ENCODE results near the gene ERC2. TPM values are rescaled to one million over a fixed set of nuclear protein-coding genes. Genes with fewer than 3 reads are reported as not detected.

The ERC2 gene
- total RNA-seq, 4 donors from 2014 or later = 0.81 to 2.9 (median 1.6) TPM

DNA sequence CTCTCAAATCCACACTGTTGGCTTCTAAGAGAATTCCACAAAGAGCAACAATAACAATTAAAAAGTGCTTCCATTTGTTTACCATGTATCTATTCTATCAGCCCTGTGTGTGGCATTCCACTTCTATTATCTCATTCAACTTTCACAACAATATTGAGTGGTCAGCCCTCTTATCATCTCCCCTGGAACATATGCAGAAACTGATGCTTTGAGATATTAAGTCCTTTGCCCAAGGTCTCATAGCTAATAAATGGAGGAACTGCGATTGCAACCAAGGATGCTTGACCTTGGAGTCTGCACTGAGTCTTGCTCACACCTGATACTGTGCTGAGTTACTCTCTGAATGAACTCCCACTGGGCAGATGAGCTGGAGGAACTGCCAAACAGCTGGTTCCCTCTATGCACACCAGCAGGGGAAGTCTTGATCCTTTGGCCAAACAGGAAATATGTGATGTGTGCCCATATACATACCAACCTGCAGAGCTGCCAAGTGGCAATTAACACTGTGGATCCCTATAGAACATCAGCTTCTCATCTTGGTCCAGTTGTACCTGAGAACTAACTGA lies 836.4 kb downstream of the ERC2 start:
- TF ChIP-seq POLR2AphosphoS5 (IDR thresholded peaks at IDR 0.05) (no peak), EP300 (IDR thresholded peaks at IDR 0.05) (no peak), POLR2A (IDR thresholded peaks at IDR 0.05) (no peak)
- TF ChIP-seq, protein P1, sequence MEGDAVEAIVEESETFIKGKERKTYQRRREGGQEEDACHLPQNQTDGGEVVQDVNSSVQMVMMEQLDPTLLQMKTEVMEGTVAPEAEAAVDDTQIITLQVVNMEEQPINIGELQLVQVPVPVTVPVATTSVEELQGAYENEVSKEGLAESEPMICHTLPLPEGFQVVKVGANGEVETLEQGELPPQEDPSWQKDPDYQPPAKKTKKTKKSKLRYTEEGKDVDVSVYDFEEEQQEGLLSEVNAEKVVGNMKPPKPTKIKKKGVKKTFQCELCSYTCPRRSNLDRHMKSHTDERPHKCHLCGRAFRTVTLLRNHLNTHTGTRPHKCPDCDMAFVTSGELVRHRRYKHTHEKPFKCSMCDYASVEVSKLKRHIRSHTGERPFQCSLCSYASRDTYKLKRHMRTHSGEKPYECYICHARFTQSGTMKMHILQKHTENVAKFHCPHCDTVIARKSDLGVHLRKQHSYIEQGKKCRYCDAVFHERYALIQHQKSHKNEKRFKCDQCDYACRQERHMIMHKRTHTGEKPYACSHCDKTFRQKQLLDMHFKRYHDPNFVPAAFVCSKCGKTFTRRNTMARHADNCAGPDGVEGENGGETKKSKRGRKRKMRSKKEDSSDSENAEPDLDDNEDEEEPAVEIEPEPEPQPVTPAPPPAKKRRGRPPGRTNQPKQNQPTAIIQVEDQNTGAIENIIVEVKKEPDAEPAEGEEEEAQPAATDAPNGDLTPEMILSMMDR (IDR thresholded peaks at IDR 0.05) = no peak
- no peak overlapping the region for H3K27ac ChIP-seq
- no peak for ATAC-seq
- H3K27me3 ChIP-seq = no peaks in the 10 kb centered on the region
- H3K4me3 ChIP-seq = no peak overlapping the region
- H3K9me3 ChIP-seq = no peaks in the 10 kb centered on the region
- H3K4me1 ChIP-seq = no peaks in the 10 kb centered on the region
- H3K36me3 ChIP-seq = no peaks in the 10 kb centered on the region
- WGBS, 2 donors (ENCODE audit: low coverage in 1 of 2) = 100% methylated on average over 1 of the region's 1 CpG; no CpG with 5 or more reads in 1 of the 2 donors

GRCh38 chr3:55630921-55631299 lies 837.4 kb downstream of the ERC2 start:
- Histone ChIP-seq H3K27me3 (no peaks in the 10 kb centered on the region), H3K27ac (no peak overlapping the region), H3K9me3 (no peaks in the 10 kb centered on the region), H3K36me3 (no peaks in the 10 kb centered on the region), H3K4me3 (no peak overlapping the region), H3K4me1 (no peaks in the 10 kb centered on the region)
- ATAC-seq = no peak
- TF ChIP-seq, protein P1 (IDR thresholded peaks at IDR 0.05) = no peak
- no peak for TF ChIP-seq POLR2A (IDR thresholded peaks at IDR 0.05)
- no peak for TF ChIP-seq EP300 (IDR thresholded peaks at IDR 0.05)
- TF ChIP-seq POLR2AphosphoS5 (IDR thresholded peaks at IDR 0.05) = no peak
- 100% methylated on average over 1 of the region's 1 CpG for WGBS, 2 donors (ENCODE audit: low coverage in 1 of 2)

- no peak for ATAC-seq
- TF ChIP-seq POLR2AphosphoS5 (IDR thresholded peaks at IDR 0.05) = no peak
- no peak for TF ChIP-seq POLR2A (IDR thresholded peaks at IDR 0.05)
- TF ChIP-seq, protein P1 (IDR thresholded peaks at IDR 0.05) = no peak
- no peak for TF ChIP-seq EP300 (IDR thresholded peaks at IDR 0.05)
- no peak overlapping the region for H3K27ac ChIP-seq
- no peaks in the 10 kb centered on the region for H3K9me3 ChIP-seq
- H3K36me3 ChIP-seq = no peaks in the 10 kb centered on the region
- no peaks in the 10 kb centered on the region for H3K27me3 ChIP-seq
- no peak overlapping the region for H3K4me3 ChIP-seq
- no peaks in the 10 kb centered on the region for H3K4me1 ChIP-seq
- 67 to 91% methylated on average over 5 to 8 of the region's 14 CpGs for WGBS, 2 donors (ENCODE audit: low coverage in 1 of 2)
Measured at GRCh38 chr3:55630280-55630920, 837.9 kb downstream of the ERC2 start.

GRCh38 chr3:55629432-55629831 lies 838.8 kb downstream of the ERC2 start:
- Histone ChIP-seq H3K27ac (no peak overlapping the region), H3K9me3 (no peaks in the 10 kb centered on the region), H3K36me3 (no peaks in the 10 kb centered on the region), H3K4me3 (no peak overlapping the region), H3K4me1 (no peaks in the 10 kb centered on the region), H3K27me3 (no peaks in the 10 kb centered on the region)
- TF ChIP-seq POLR2A (IDR thresholded peaks at IDR 0.05) (no peak), EP300 (IDR thresholded peaks at IDR 0.05) (no peak), POLR2AphosphoS5 (IDR thresholded peaks at IDR 0.05) (no peak)
- TF ChIP-seq, protein P1 (IDR thresholded peaks at IDR 0.05) = no peak
- ATAC-seq = no peak
- 25% methylated on average over 1 of the region's 1 CpG; no CpG with 5 or more reads in 1 of the 2 donors for WGBS, 2 donors (ENCODE audit: low coverage in 1 of 2)

DNA sequence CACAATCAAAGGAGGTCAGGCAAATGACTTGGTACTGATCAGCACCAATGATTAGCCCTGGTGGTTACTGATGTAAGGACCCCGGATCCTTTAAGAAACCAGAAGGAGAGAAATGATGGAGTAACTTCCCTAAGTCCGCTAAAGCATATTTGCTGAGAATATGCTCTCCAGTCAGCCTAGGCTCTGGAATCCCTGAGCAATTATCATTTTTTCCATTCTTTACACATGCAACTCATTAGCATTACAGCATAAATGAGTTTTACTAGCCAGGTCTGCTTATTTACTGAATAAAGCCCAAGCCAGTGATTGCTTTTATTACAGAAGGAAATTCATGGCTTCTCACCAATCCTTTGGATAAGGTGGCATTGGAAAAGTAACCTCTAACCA lies 842.0 kb downstream of the ERC2 start:
- H3K27me3 ChIP-seq = no peaks in the 10 kb centered on the region
- ATAC-seq = no peak
- 71% methylated on average over 2 of the region's 2 CpGs; no CpG with 5 or more reads in 1 of the 2 donors for WGBS, 2 donors (ENCODE audit: low coverage in 1 of 2)
- H3K9me3 ChIP-seq = no peaks in the 10 kb centered on the region
- H3K36me3 ChIP-seq = no peaks in the 10 kb centered on the region
- TF ChIP-seq EP300 (IDR thresholded peaks at IDR 0.05) = no peak
- H3K27ac ChIP-seq = no peak overlapping the region
- no peak overlapping the region for H3K4me3 ChIP-seq
- H3K4me1 ChIP-seq = no peaks in the 10 kb centered on the region
